ENCODE data around the gene PEX3. TPM values are rescaled to one million over a fixed set of nuclear protein-coding genes. Genes with fewer than 3 reads are reported as not detected.
"Not testable (repeated sequence)": the region's sequence is repeated elsewhere in the genome, so short reads cannot be mapped to it uniquely, and the experiment has no call there.

PEX3 gene
- total RNA-seq, 4 donors from 2014 or later: 22.6 to 27.3 (median 25.0) TPM

DNA sequence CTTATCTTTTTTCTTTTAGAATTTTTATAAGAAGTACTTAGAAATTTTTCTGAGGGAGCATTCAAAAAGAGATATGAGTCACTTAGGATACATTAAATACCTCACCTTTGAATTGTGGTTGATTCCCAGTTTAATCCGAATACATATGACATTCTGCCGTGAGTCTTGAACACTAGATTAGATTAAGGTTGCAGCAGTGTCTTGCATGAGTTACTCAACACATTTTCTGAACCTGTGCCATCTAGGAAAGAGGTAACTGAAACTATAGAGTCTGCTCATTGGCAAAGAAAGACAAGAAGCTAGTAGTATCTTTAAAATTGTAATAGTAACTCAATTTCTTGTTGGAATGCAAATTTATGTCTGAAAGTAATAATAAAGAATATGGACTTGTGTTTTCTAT, 14.9 kb downstream of the PEX3 start:
- intact Hi-C loops (cut with DNase I): no loop called here
- Histone ChIP-seq H3K27me3 (no peaks in the 10 kb centered on the region), H3K36me3 (peaks cover 0 to 7% of the 10 kb centered on the region in 2 donors), H3K4me3 (replicated peaks in 1 of 3) (no peak overlapping the region), H3K9me3 (no peaks in the 10 kb centered on the region), H3K4me1 (no peaks in the 10 kb centered on the region), H3K27ac (no peak overlapping the region)
- DNase-seq: no peak
- TF ChIP-seq CTCF (IDR thresholded peaks at IDR 0.05): no peak
- no peak for TF ChIP-seq POLR2A (IDR thresholded peaks at IDR 0.05)
- WGBS, 2 donors: 92 to 96% methylated on average over 2 of the region's 2 CpGs

DNA sequence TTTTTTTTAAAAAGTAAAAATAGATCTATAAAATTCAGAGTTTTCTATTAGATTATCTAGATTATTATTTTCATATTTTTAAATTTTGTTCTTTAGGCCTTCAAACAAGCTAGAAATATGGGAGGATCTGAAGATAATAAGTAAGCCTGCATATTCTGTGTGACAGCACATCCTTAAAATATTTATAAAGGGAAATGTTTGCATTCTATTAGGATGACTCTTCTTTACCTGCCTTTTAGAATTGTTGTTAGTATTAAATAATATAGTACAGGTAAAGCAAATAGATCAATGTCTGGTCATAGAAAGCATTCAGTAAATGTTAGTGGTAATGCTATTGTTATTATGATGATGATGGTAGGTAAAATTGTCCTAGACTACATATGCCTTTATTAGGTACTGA, 17.4 kb downstream of the PEX3 start:
- DNase-seq: no peak
- Histone ChIP-seq H3K9me3 (no peaks in the 10 kb centered on the region), H3K36me3 (peaks cover 6 to 10% of the 10 kb centered on the region in 2 donors), H3K27me3 (no peaks in the 10 kb centered on the region), H3K4me1 (no peaks in the 10 kb centered on the region), H3K4me3 (replicated peaks in 1 of 3) (no peak overlapping the region), H3K27ac (no peak overlapping the region)
- TF ChIP-seq CTCF (IDR thresholded peaks at IDR 0.05) (no peak), POLR2A (IDR thresholded peaks at IDR 0.05) (no peak)
- intact Hi-C loops (cut with DNase I): no loop called here

GRCh38 chr6:143468823-143469222, 18.2 kb downstream of the PEX3 start:
- H3K27me3 ChIP-seq; H3K9me3 ChIP-seq; H3K27ac ChIP-seq; DNase-seq; H3K4me3 ChIP-seq (replicated peaks in 1 of 3); H3K36me3 ChIP-seq; H3K4me1 ChIP-seq; intact Hi-C loops (cut with DNase I): not testable (repeated sequence)
- WGBS, 2 donors: 71 to 75% methylated on average over 2 of the region's 2 CpGs

DNA sequence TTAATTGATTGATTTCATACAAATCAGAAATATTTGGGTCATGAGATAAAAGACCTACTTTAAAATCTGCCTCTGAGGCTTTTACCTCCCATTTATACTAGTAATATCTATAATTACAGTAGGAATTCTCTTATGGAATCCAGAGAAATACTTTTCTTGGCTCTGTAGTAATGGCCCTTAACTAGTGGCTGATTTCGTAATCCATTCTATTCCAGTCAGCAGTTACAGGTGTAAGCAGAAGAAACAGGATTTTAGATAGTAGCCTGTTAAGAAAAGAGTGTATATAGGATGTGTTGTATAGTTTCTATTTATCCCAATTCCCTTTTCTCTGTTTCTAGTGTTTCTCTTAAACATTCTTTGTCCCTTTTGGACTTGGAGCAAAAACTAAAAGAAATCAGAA, 21.2 kb downstream of the PEX3 start:
- intact Hi-C loops (cut with DNase I): no loop called here
- TF ChIP-seq CTCF (IDR thresholded peaks at IDR 0.05) (no peak), POLR2A (IDR thresholded peaks at IDR 0.05) (no peak)
- H3K36me3 ChIP-seq: peaks cover 10 to 11% of the 10 kb centered on the region in 2 donors
- H3K27me3 ChIP-seq: no peaks in the 10 kb centered on the region
- WGBS, 2 donors: 94 to 95% methylated on average over 1 of the region's 1 CpG
- no peaks in the 10 kb centered on the region for H3K9me3 ChIP-seq
- no peaks in the 10 kb centered on the region for H3K4me1 ChIP-seq
- no peak for DNase-seq
- no peak overlapping the region for H3K4me3 ChIP-seq (replicated peaks in 1 of 3)
- H3K27ac ChIP-seq: no peak overlapping the region

GRCh38 chr6:143476545-143476944, 25.9 kb downstream of the PEX3 start:
- H3K36me3 ChIP-seq: peaks cover 10 to 11% of the 10 kb centered on the region in 2 donors
- 90 to 98% methylated on average over 1 of the region's 1 CpG for WGBS, 2 donors

More at GRCh38 chr6:143476545-143476944, 25.9 kb downstream of the PEX3 start:
- no peak overlapping the region for H3K27ac ChIP-seq
- H3K9me3 ChIP-seq: no peaks in the 10 kb centered on the region
- intact Hi-C loops (cut with DNase I): no loop called here
- no peak for TF ChIP-seq CTCF (IDR thresholded peaks at IDR 0.05)
- no peak for TF ChIP-seq POLR2A (IDR thresholded peaks at IDR 0.05)
- no peak overlapping the region for H3K4me3 ChIP-seq (replicated peaks in 1 of 3)
- no peak for DNase-seq
- H3K4me1 ChIP-seq: no peaks in the 10 kb centered on the region
- H3K27me3 ChIP-seq: no peaks in the 10 kb centered on the region
